Measurements from ENCODE around the gene CLEC9A.

- no peak for TF ChIP-seq SIN3A (IDR thresholded peaks at IDR 0.05; ENCODE audit: borderline replicate concordance, insufficient read depth, low read length)
- TF ChIP-seq TAF1 (IDR thresholded peaks at IDR 0.05; ENCODE audit: borderline replicate concordance, insufficient read depth, low read length): no peak
- no peak for TF ChIP-seq REST (IDR thresholded peaks at IDR 0.05; ENCODE audit: insufficient read depth in 1 of 2, low read depth in 2 of 2, low read length in 2 of 2)
Measured at GRCh38 chr12:10098791-10099190, 68.3 kb downstream of the CLEC9A start, which contains the start of gene CLEC1A.

Measured in PFSK-1 (cell line).